Upper lobe of left lung (tissue), 6 donors: ENCODE measurements around the gene PPP1R14D. TPM values are rescaled to one million over a fixed set of nuclear protein-coding genes. Genes with fewer than 3 reads are reported as not detected.

Experiments
- ATAC-seq, 2 donors: fragments of 200-7000 bp; cut with Tn5 transposase; one replicate each; pipeline ENCODE4 v1.9.1; 2022; ENCODE audit warnings: mild to moderate bottlenecking in 2 of 2, moderate library complexity in 2 of 2; ENCODE audit not compliant: low FRiP score in 2 of 2
- DNase-seq, 2 donors: peaks; one replicate each; pipeline ENCODE4 v3.0.0-alpha.2; 2019 to 2020
- H3K27ac ChIP-seq, 4 donors: fragments of 200-600 bp; sonication (generic); one replicate each; pipeline ENCODE4 v1.5.1; 2016 to 2019
- H3K27me3 ChIP-seq, 4 donors: fragments of 200-600 bp; sonication (generic); one replicate each; pipeline ENCODE4 v1.5.1; 2017 to 2019
- H3K36me3 ChIP-seq, 4 donors: fragments of 200-600 bp; sonication (generic); one replicate each; pipeline ENCODE4 v1.5.1; 2016 to 2019
- H3K4me1 ChIP-seq, 4 donors: fragments of 200-600 bp; sonication (generic); one replicate each; pipeline ENCODE4 v1.5.1; 2018 to 2019
- H3K4me3 ChIP-seq, 4 donors: fragments of 200-600 bp; sonication (generic); one replicate each; pipeline ENCODE4 v1.5.1; 2017 to 2019; ENCODE audit warnings: mild to moderate bottlenecking in 2 of 4, moderate library complexity in 1 of 4
- H3K9me3 ChIP-seq, 4 donors: fragments of 200-600 bp; sonication (generic); one replicate each; pipeline ENCODE4 v1.5.1; 2018 to 2019
- CTCF ChIP-seq, 6 experiments: fragments of 450-650 bp in 4 of 6; fragments of 200-600 bp in 2 of 6; sonication (generic) in 2 of 6; IDR thresholded peaks; one replicate each; pipeline ENCODE4 v1.5.1; 2016 to 2019; ENCODE audit warnings: antibody characterized with exemption in 6 of 6
- EP300 ChIP-seq, 4 donors: sonication (generic); formaldehyde crosslinking; IDR thresholded peaks; one replicate each; pipeline ENCODE4 v1.5.1; 2017; ENCODE audit warnings: antibody characterized with exemption in 4 of 4, control low read depth in 2 of 4
- POLR2A ChIP-seq, 4 donors: fragments of 450-650 bp; IDR thresholded peaks; one replicate each; pipeline ENCODE4 v1.5.1; 2016 to 2017; ENCODE audit warnings: antibody characterized with exemption in 4 of 4, mild to moderate bottlenecking in 2 of 4
- POLR2AphosphoS5 ChIP-seq, 2 donors: sonication (generic); formaldehyde crosslinking; IDR thresholded peaks; one replicate each; pipeline ENCODE4 v1.5.1; 2017; ENCODE audit warnings: antibody characterized with exemption in 2 of 2
- WGBS, 2 donors: methylation state at CpG; one replicate each; pipeline ENCODE4 v1.1.5; 2017 to 2018; 5-methylcytosine and 5-hydroxymethylcytosine counted together
- total RNA-seq, 6 donors: library from RNA; depleted of rRNA in 4 of 6; stranded (reverse); fragments of >200 nt in 4 of 6; gene quantifications; one replicate each; pipeline versions ENCODE4 v1.1.0 to v1.2.1, GENCODE V29; 2016 to 2021
- donor health status: DM: no; HTN: no; CAD: no; lungs with moderate emphysema.
- donor health status: DM: no; HTN: yes; CAD: no; lungs with severe emphysema.

Gene PPP1R14D
- total RNA-seq, 6 donors from 2014 or later, result 0.34 to 3.3 TPM; not detected in 4

- H3K4me3 ChIP-seq, result no peak overlapping the region
- WGBS, 2 donors, result 61 to 75% methylated on average over 5 of the region's 5 CpGs
- ATAC-seq (no peak), DNase-seq (no peak)
- H3K4me1 ChIP-seq, result peaks cover 2 to 21% (median 15%) of the 10 kb centered on the region in 4 donors
- TF ChIP-seq POLR2A (IDR thresholded peaks at IDR 0.05) (no peak), EP300 (IDR thresholded peaks at IDR 0.05) (no peak), POLR2AphosphoS5 (IDR thresholded peaks at IDR 0.05) (no peak), CTCF (IDR thresholded peaks at IDR 0.05) (no peak)
- H3K9me3 ChIP-seq, result no peaks in the 10 kb centered on the region
- H3K27me3 ChIP-seq, result no peaks in the 10 kb centered on the region
- H3K36me3 ChIP-seq, result peaks cover 3 to 36% (median 28%) of the 10 kb centered on the region in 4 donors
- no peak overlapping the region for H3K27ac ChIP-seq
Observed at GRCh38 chr15:40852529-40852928, 24.0 kb upstream of the PPP1R14D start.

GRCh38 chr15:40850576-40851112, 22.1 kb upstream of the PPP1R14D start:
- H3K27me3 ChIP-seq, result no peaks in the 10 kb centered on the region
- H3K4me1 ChIP-seq, result peaks cover 10 to 30% (median 23%) of the 10 kb centered on the region in 4 donors
- ATAC-seq, result no peak
- peaks cover 0 to 25% (median 23%) of the 10 kb centered on the region in 4 donors for H3K36me3 ChIP-seq
- no peaks in the 10 kb centered on the region for H3K9me3 ChIP-seq
- no peak overlapping the region for H3K4me3 ChIP-seq
- no peak overlapping the region for H3K27ac ChIP-seq
- no peak for TF ChIP-seq CTCF (IDR thresholded peaks at IDR 0.05)
- no peak for TF ChIP-seq POLR2AphosphoS5 (IDR thresholded peaks at IDR 0.05)
- TF ChIP-seq POLR2A (IDR thresholded peaks at IDR 0.05), result no peak
- TF ChIP-seq EP300 (IDR thresholded peaks at IDR 0.05), result no peak
- DNase-seq, result no peak
- WGBS, 2 donors, result 85 to 91% methylated on average over 8 of the region's 8 CpGs

- TF ChIP-seq EP300 (IDR thresholded peaks at IDR 0.05) (no peak), POLR2A (IDR thresholded peaks at IDR 0.05) (peak in 1 of 4 donors; percentile 49), POLR2AphosphoS5 (IDR thresholded peaks at IDR 0.05) (peak in 1 of 2 donors; percentile 7), CTCF (IDR thresholded peaks at IDR 0.05) (peak in 3 of 6 experiments; percentile 9 to 44 (median 32))
- Histone ChIP-seq H3K27me3 (peaks cover 0 to 11% (median 4%) of the 10 kb centered on the region in 4 donors), H3K4me3 (peak overlapping the region in 2 of 4 donors; percentile 69 to 81), H3K36me3 (peaks cover 0 to 3% (median 0%) of the 10 kb centered on the region in 4 donors), H3K9me3 (no peaks in the 10 kb centered on the region), H3K4me1 (peaks cover 25 to 54% (median 37%) of the 10 kb centered on the region in 4 donors), H3K27ac (peak overlapping the region; percentile 51 to 84 (median 80))
- WGBS, 2 donors, result 63 to 67% methylated on average over 6 to 7 of the region's 7 CpGs
- DNase-seq (peak in 1 of 2 donors; percentile 93), ATAC-seq (peak; percentile 81 to 88)
Observed at GRCh38 chr15:40847223-40847961, 18.9 kb upstream of the PPP1R14D start.

- no peak for TF ChIP-seq EP300 (IDR thresholded peaks at IDR 0.05)
- TF ChIP-seq POLR2AphosphoS5 (IDR thresholded peaks at IDR 0.05), result no peak
- no peak for TF ChIP-seq CTCF (IDR thresholded peaks at IDR 0.05)
- no peak for TF ChIP-seq POLR2A (IDR thresholded peaks at IDR 0.05)
- H3K9me3 ChIP-seq, result no peaks in the 10 kb centered on the region
- peaks cover 25 to 54% (median 37%) of the 10 kb centered on the region in 4 donors for H3K4me1 ChIP-seq
- peaks cover 0 to 3% (median 0%) of the 10 kb centered on the region in 4 donors for H3K36me3 ChIP-seq
- H3K4me3 ChIP-seq, result peak overlapping the region in 3 of 4 donors; percentile 54 to 81 (median 69)
- DNase-seq, result peak in 1 of 2 donors; percentile 37
- ATAC-seq, result no peak
- H3K27ac ChIP-seq, result peak overlapping the region; percentile 51 to 84 (median 80)
- H3K27me3 ChIP-seq, result peaks cover 0 to 11% (median 4%) of the 10 kb centered on the region in 4 donors
Observed at GRCh38 chr15:40846841-40847222, 18.3 kb upstream of the PPP1R14D start.
